Measurements from ENCODE around the gene GRK5.
A peak's percentile ranks its signal among the peaks of the same experiment; 100 is the strongest.

Gene GRK5

GRCh38 chr10:119190954-119191785, 16.2 kb upstream of the GRK5 start:
- Histone ChIP-seq H3K27ac (no peak overlapping the region), H3K9me3 (ENCODE audit: low read depth, low read length) (no peaks in the 10 kb centered on the region), H3K36me3 (ENCODE audit: insufficient read depth, low read length) (no peaks in the 10 kb centered on the region), H3K9ac (ENCODE audit: insufficient read length) (no peak overlapping the region), H3K4me3 (no peak overlapping the region)
- no peak for DNase-seq (ENCODE audit: low read depth, low spot score)
- TF ChIP-seq FOXP2 (optimal IDR thresholded peaks at IDR 0.05; ENCODE audit: control extremely low read depth, extremely low read length, insufficient read depth) (no peak), POLR2AphosphoS5 (IDR thresholded peaks at IDR 0.05; ENCODE audit: borderline replicate concordance, low read depth, low read length) (no peak), EZH2 (IDR thresholded peaks at IDR 0.05) (no peak)

- Histone ChIP-seq H3K4me3 (no peak overlapping the region), H3K9me3 (ENCODE audit: low read depth, low read length) (no peaks in the 10 kb centered on the region), H3K9ac (ENCODE audit: insufficient read length) (no peak overlapping the region), H3K27ac (no peak overlapping the region), H3K36me3 (ENCODE audit: insufficient read depth, low read length) (no peaks in the 10 kb centered on the region)
- no peak for DNase-seq (ENCODE audit: low read depth, low spot score)
- no peak for TF ChIP-seq EZH2 (IDR thresholded peaks at IDR 0.05)
Observed at GRCh38 chr10:119191881-119192280, 15.5 kb upstream of the GRK5 start.

- TF ChIP-seq POLR2AphosphoS5 (IDR thresholded peaks at IDR 0.05; ENCODE audit: borderline replicate concordance, low read depth, low read length) (no peak), FOXP2 (optimal IDR thresholded peaks at IDR 0.05; ENCODE audit: control extremely low read depth, extremely low read length, insufficient read depth) (no peak), EZH2 (IDR thresholded peaks at IDR 0.05) (no peak)
- Histone ChIP-seq H3K4me3 (no peak overlapping the region), H3K27ac (no peak overlapping the region), H3K9me3 (ENCODE audit: low read depth, low read length) (no peaks in the 10 kb centered on the region), H3K9ac (ENCODE audit: insufficient read length) (no peak overlapping the region), H3K36me3 (ENCODE audit: insufficient read depth, low read length) (no peaks in the 10 kb centered on the region)
- no peak for DNase-seq (ENCODE audit: low read depth, low spot score)
Observed at GRCh38 chr10:119197921-119198320, 9.4 kb upstream of the GRK5 start.

GRCh38 chr10:119198438-119198837, 8.9 kb upstream of the GRK5 start:
- Histone ChIP-seq H3K27ac (no peak overlapping the region), H3K4me3 (no peak overlapping the region), H3K36me3 (ENCODE audit: insufficient read depth, low read length) (no peaks in the 10 kb centered on the region), H3K9ac (ENCODE audit: insufficient read length) (no peak overlapping the region), H3K9me3 (ENCODE audit: low read depth, low read length) (no peaks in the 10 kb centered on the region)
- no peak for DNase-seq (ENCODE audit: low read depth, low spot score)
- TF ChIP-seq POLR2AphosphoS5 (IDR thresholded peaks at IDR 0.05; ENCODE audit: borderline replicate concordance, low read depth, low read length) (no peak), FOXP2 (optimal IDR thresholded peaks at IDR 0.05; ENCODE audit: control extremely low read depth, extremely low read length, insufficient read depth) (no peak), EZH2 (IDR thresholded peaks at IDR 0.05) (no peak)

- H3K27ac ChIP-seq: no peak overlapping the region
- no peak overlapping the region for H3K4me3 ChIP-seq
- no peaks in the 10 kb centered on the region for H3K36me3 ChIP-seq (ENCODE audit: insufficient read depth, low read length)
- H3K9me3 ChIP-seq (ENCODE audit: low read depth, low read length): no peaks in the 10 kb centered on the region
- DNase-seq (ENCODE audit: low read depth, low spot score): no peak
- TF ChIP-seq FOXP2 (optimal IDR thresholded peaks at IDR 0.05; ENCODE audit: control extremely low read depth, extremely low read length, insufficient read depth): no peak
- no peak for TF ChIP-seq POLR2AphosphoS5 (IDR thresholded peaks at IDR 0.05; ENCODE audit: borderline replicate concordance, low read depth, low read length)
- TF ChIP-seq EZH2 (IDR thresholded peaks at IDR 0.05): no peak
- no peak overlapping the region for H3K9ac ChIP-seq (ENCODE audit: insufficient read length)
Observed at GRCh38 chr10:119199231-119199992, 8.0 kb upstream of the GRK5 start.

GRCh38 chr10:119201233-119201632, 6.1 kb upstream of the GRK5 start:
- H3K36me3 ChIP-seq (ENCODE audit: insufficient read depth, low read length): no peaks in the 10 kb centered on the region
- H3K9me3 ChIP-seq (ENCODE audit: low read depth, low read length): no peaks in the 10 kb centered on the region
- TF ChIP-seq FOXP2 (optimal IDR thresholded peaks at IDR 0.05; ENCODE audit: control extremely low read depth, extremely low read length, insufficient read depth): no peak
- TF ChIP-seq EZH2 (IDR thresholded peaks at IDR 0.05): no peak
- TF ChIP-seq POLR2AphosphoS5 (IDR thresholded peaks at IDR 0.05; ENCODE audit: borderline replicate concordance, low read depth, low read length): no peak
- DNase-seq (ENCODE audit: low read depth, low spot score): no peak
- H3K4me3 ChIP-seq: no peak overlapping the region
- H3K27ac ChIP-seq: no peak overlapping the region
- H3K9ac ChIP-seq (ENCODE audit: insufficient read length): no peak overlapping the region

GRCh38 chr10:119203006-119203405, 4.4 kb upstream of the GRK5 start:
- Histone ChIP-seq H3K4me3 (no peak overlapping the region), H3K9ac (ENCODE audit: insufficient read length) (no peak overlapping the region), H3K27ac (peak overlapping the region; percentile 50; the same call in 1 of the 2 replicates), H3K9me3 (ENCODE audit: low read depth, low read length) (no peaks in the 10 kb centered on the region), H3K36me3 (ENCODE audit: insufficient read depth, low read length) (no peaks in the 10 kb centered on the region)
- no peak for TF ChIP-seq FOXP2 (optimal IDR thresholded peaks at IDR 0.05; ENCODE audit: control extremely low read depth, extremely low read length, insufficient read depth)
- no peak for TF ChIP-seq POLR2AphosphoS5 (IDR thresholded peaks at IDR 0.05; ENCODE audit: borderline replicate concordance, low read depth, low read length)
- no peak for TF ChIP-seq EZH2 (IDR thresholded peaks at IDR 0.05)
- no peak for DNase-seq (ENCODE audit: low read depth, low spot score)

GRCh38 chr10:119205894-119206602, 1.3 kb upstream of the GRK5 start:
- TF ChIP-seq EZH2 (IDR thresholded peaks at IDR 0.05) (no peak), POLR2AphosphoS5 (IDR thresholded peaks at IDR 0.05; ENCODE audit: borderline replicate concordance, low read depth, low read length) (no peak)
- H3K9ac ChIP-seq (ENCODE audit: insufficient read length): peak overlapping the region; percentile 76
- H3K27ac ChIP-seq: peak overlapping the region; percentile 78
- H3K9me3 ChIP-seq (ENCODE audit: low read depth, low read length): no peaks in the 10 kb centered on the region
- no peaks in the 10 kb centered on the region for H3K36me3 ChIP-seq (ENCODE audit: insufficient read depth, low read length)
- peak overlapping the region; percentile 76 for H3K4me3 ChIP-seq
- DNase-seq (ENCODE audit: low read depth, low spot score): no peak
